ENCODE measurements around the gene TRMT44. TPM values are rescaled to one million over a fixed set of nuclear protein-coding genes. Genes with fewer than 3 reads are reported as not detected.

TRMT44 gene
- total RNA-seq, 1 donor from 2014 or later: 24.5 TPM

DNA sequence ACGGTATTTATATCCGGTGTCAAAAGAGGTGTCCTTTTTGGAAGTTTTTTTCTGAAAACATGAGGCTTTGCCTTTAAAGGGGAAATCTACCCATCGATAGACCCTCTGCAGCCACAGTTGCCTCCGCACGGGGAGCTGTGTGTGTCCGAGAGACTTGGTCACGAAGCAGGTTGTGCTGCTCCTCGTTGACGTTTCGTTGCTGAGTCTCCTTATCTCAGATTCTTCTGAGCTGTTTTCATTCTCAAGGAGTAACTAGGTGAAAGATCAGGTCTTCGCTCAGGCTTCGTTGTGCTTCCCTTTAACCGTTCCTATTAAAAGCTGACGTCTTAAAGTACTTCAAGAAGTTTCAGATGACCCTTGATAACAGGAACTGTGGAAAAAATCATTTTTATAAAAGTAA lies 23.8 kb downstream of the TRMT44 start:
- Mint-ChIP-seq H3K27ac (ENCODE audit: unreplicated experiment) (no peak overlapping the region), H3K36me3 (ENCODE audit: unreplicated experiment) (peaks cover 36% of the 10 kb centered on the region), H3K27me3 (ENCODE audit: unreplicated experiment) (no peaks in the 10 kb centered on the region), H3K4me1 (ENCODE audit: unreplicated experiment) (peaks cover 29% of the 10 kb centered on the region), H3K4me3 (ENCODE audit: unreplicated experiment) (no peak overlapping the region), H3K9me3 (ENCODE audit: unreplicated experiment) (no peaks in the 10 kb centered on the region)
- TF ChIP-seq CTCF (IDR thresholded peaks at IDR 0.05): no peak
- no peak for DNase-seq (ENCODE audit: extremely low spot score, unreplicated experiment)

- H3K27me3 Mint-ChIP-seq (ENCODE audit: unreplicated experiment): no peaks in the 10 kb centered on the region
- no peak for TF ChIP-seq CTCF (IDR thresholded peaks at IDR 0.05)
- DNase-seq (ENCODE audit: extremely low spot score, unreplicated experiment): no peak
- no peak overlapping the region for H3K27ac Mint-ChIP-seq (ENCODE audit: unreplicated experiment)
- H3K4me3 Mint-ChIP-seq (ENCODE audit: unreplicated experiment): no peak overlapping the region
- peaks cover 16% of the 10 kb centered on the region for H3K4me1 Mint-ChIP-seq (ENCODE audit: unreplicated experiment)
- H3K36me3 Mint-ChIP-seq (ENCODE audit: unreplicated experiment): peaks cover 35% of the 10 kb centered on the region
- H3K9me3 Mint-ChIP-seq (ENCODE audit: unreplicated experiment): no peaks in the 10 kb centered on the region
Observed at GRCh38 chr4:8465615-8466611, 25.3 kb downstream of the TRMT44 start.

- Mint-ChIP-seq H3K4me3 (ENCODE audit: unreplicated experiment) (no peak overlapping the region), H3K27me3 (ENCODE audit: unreplicated experiment) (no peaks in the 10 kb centered on the region), H3K27ac (ENCODE audit: unreplicated experiment) (no peak overlapping the region), H3K4me1 (ENCODE audit: unreplicated experiment) (peaks cover 15% of the 10 kb centered on the region), H3K36me3 (ENCODE audit: unreplicated experiment) (peaks cover 35% of the 10 kb centered on the region), H3K9me3 (ENCODE audit: unreplicated experiment) (no peaks in the 10 kb centered on the region)
- DNase-seq (ENCODE audit: extremely low spot score, unreplicated experiment): no peak
- TF ChIP-seq CTCF (IDR thresholded peaks at IDR 0.05): no peak
Observed at GRCh38 chr4:8467016-8467415, 26.4 kb downstream of the TRMT44 start.

- H3K36me3 Mint-ChIP-seq (ENCODE audit: unreplicated experiment): peaks cover 28% of the 10 kb centered on the region
- H3K4me3 Mint-ChIP-seq (ENCODE audit: unreplicated experiment): no peak overlapping the region
- peak; percentile 97 for TF ChIP-seq CTCF (IDR thresholded peaks at IDR 0.05)
- peak overlapping the region; percentile 56 for H3K27ac Mint-ChIP-seq (ENCODE audit: unreplicated experiment)
- no peaks in the 10 kb centered on the region for H3K27me3 Mint-ChIP-seq (ENCODE audit: unreplicated experiment)
- no peaks in the 10 kb centered on the region for H3K9me3 Mint-ChIP-seq (ENCODE audit: unreplicated experiment)
- no peak for DNase-seq (ENCODE audit: extremely low spot score, unreplicated experiment)
- H3K4me1 Mint-ChIP-seq (ENCODE audit: unreplicated experiment): peaks cover 31% of the 10 kb centered on the region
Observed at GRCh38 chr4:8468746-8469535, 28.4 kb downstream of the TRMT44 start.

GRCh38 chr4:8469550-8469949 lies 29.0 kb downstream of the TRMT44 start:
- peaks cover 31% of the 10 kb centered on the region for H3K4me1 Mint-ChIP-seq (ENCODE audit: unreplicated experiment)
- no peaks in the 10 kb centered on the region for H3K9me3 Mint-ChIP-seq (ENCODE audit: unreplicated experiment)
- no peak for TF ChIP-seq CTCF (IDR thresholded peaks at IDR 0.05)
- DNase-seq (ENCODE audit: extremely low spot score, unreplicated experiment): no peak
- H3K36me3 Mint-ChIP-seq (ENCODE audit: unreplicated experiment): peaks cover 28% of the 10 kb centered on the region
- no peaks in the 10 kb centered on the region for H3K27me3 Mint-ChIP-seq (ENCODE audit: unreplicated experiment)
- H3K4me3 Mint-ChIP-seq (ENCODE audit: unreplicated experiment): no peak overlapping the region
- no peak overlapping the region for H3K27ac Mint-ChIP-seq (ENCODE audit: unreplicated experiment)

Data from osteocyte (in vitro differentiated cells).